GM10266 (cell line): ENCODE measurements around the gene RBX1.
A peak's percentile ranks its signal among the peaks of the same experiment; 100 is the strongest.

Experiments used
- DNase-seq: peaks from one replicate; pipeline ENCODE4 v3.0.0; 2012; ENCODE audit errors: extremely low spot score
- TF ChIP-seq, protein P1 (sequence below): IDR thresholded peaks from 2 replicates; pipeline ENCODE4 v1.5.1; 2012; ENCODE audit warnings: mild to moderate bottlenecking, low read depth; ENCODE audit not compliant: control insufficient read depth, insufficient read depth; ENCODE audit errors: missing control alignments

RBX1 gene

DNA sequence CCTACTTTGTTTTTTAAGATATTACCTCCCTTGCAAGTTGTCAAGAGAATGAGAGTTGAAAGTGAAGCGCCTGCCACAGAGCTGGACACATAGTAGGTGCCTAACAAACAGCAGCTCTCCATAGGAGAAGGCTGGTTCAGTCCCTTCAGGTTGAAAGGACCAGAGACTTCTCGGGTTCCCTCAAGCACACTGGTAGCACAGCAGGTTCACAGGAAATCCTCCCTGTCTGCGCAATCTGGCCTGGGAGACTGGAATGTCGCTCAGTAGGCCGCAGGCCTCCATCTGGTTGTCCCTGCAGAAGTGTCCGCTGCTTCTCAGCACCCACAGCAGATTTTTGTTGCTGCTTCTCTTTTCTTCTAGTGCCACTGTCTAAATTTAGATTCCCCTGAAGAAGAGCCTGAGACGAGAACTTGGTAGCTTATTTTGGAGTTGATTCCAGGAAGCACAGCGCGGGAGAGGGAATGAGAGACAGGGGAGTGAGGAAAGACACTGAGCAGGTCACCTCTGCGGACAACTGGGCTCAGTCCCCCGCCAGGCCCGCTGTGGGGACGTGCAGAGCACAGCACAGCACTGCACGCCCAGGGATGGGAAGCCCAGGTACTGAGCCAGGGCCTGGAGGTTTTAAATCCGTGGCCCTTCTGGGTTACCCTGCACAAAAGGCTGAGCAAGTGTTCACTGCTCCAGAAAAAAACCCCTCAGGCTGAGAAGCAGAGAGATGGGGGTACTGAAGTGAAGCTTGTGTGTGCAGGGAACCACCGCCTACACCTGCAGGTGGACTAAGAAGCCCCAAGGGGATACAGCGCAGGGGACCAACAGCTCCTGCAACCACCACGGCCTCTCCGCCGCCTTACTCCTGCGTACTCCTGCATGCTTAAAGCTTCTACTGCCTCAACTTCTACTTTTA, 31.6 kb downstream of the RBX1 start:
- peak; percentile 33 for DNase-seq
- TF ChIP-seq, protein P1, sequence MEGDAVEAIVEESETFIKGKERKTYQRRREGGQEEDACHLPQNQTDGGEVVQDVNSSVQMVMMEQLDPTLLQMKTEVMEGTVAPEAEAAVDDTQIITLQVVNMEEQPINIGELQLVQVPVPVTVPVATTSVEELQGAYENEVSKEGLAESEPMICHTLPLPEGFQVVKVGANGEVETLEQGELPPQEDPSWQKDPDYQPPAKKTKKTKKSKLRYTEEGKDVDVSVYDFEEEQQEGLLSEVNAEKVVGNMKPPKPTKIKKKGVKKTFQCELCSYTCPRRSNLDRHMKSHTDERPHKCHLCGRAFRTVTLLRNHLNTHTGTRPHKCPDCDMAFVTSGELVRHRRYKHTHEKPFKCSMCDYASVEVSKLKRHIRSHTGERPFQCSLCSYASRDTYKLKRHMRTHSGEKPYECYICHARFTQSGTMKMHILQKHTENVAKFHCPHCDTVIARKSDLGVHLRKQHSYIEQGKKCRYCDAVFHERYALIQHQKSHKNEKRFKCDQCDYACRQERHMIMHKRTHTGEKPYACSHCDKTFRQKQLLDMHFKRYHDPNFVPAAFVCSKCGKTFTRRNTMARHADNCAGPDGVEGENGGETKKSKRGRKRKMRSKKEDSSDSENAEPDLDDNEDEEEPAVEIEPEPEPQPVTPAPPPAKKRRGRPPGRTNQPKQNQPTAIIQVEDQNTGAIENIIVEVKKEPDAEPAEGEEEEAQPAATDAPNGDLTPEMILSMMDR = no peak

DNA sequence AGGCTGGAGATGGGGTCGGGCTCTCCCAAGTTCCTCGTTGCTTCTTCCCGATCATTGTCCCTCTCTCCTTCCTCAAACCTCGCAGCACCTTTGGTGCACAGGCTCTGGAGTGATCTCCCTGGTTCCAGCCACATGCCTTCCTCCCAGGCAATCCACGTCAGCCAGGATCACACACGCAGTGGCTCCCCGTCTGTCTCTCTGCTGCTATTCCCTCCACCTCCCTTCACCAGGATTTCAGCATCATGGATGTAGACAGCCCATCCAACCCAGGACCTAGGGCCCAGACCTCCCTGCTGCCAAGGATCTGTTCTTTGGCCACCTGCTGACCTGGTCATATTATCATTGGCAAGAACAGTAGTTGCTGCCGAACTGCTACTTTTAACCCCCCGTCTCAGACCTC, 40.1 kb downstream of the RBX1 start:
- TF ChIP-seq, protein P1 = no peak
- DNase-seq = no peak

DNA sequence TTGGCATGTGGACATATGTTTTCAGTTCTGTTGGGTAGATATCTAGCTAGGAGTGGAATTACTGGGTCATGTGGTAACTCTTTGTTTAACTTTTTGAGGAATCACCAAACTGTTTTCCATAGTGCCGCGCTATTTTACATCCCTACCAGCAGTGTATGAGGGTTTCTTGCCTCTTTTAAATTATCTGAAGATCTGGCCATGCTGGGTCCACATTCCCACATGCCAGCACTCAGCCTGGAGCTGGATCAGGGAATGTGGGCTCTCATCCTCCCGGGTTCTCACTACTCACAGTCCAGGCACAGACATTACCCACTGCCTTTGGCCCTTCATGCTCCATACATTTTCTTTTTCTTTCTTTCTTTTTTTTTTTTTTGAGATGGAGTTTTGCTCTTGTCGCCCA, 44.6 kb downstream of the RBX1 start:
- TF ChIP-seq, protein P1 = no peak
- no peak for DNase-seq

DNA sequence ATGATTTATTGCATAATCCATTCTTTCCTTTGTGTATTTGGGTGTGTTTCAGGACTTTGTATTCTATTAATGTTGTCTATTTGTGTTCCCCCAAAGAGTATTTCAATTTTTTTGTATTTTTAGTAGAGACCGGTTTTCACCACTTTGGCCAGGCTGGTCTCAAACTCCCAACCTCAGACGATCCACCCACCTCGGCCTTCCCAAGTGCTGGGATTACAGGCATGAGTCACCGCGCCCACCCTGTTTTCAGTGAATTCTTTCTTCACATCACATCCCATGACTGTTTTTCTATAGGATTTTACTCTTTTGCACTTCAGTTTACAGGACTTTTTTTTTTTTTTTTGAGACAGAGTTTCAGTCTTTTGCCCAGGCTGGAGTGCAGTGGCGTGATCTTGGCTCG, 46.3 kb downstream of the RBX1 start:
- DNase-seq = no peak
- TF ChIP-seq, protein P1 = no peak

DNA sequence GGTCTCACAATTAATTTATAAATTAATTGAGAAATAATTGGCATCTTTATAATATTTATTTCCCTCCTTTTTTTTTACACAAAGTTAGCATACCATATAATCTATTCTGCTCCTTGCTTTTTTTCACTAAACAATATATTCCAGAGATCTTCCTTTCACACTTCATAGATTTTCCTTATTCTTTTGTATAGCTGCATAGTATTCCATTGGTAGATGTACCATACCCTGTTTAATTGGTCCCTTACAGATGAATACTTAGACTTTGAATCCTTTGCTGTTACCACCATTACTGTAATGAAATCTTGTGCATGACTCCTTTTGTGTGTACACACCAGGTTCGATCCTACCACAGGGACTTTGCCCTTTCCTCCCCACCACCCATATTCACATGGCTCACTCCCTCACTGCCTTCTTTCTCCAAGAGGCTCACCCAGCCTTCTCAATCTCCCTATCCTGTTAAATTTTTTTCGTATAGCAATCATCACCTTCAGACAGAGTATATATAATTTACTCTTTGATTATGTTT, 48.9 kb downstream of the RBX1 start:
- no peak for DNase-seq
- TF ChIP-seq, protein P1 = no peak

DNA sequence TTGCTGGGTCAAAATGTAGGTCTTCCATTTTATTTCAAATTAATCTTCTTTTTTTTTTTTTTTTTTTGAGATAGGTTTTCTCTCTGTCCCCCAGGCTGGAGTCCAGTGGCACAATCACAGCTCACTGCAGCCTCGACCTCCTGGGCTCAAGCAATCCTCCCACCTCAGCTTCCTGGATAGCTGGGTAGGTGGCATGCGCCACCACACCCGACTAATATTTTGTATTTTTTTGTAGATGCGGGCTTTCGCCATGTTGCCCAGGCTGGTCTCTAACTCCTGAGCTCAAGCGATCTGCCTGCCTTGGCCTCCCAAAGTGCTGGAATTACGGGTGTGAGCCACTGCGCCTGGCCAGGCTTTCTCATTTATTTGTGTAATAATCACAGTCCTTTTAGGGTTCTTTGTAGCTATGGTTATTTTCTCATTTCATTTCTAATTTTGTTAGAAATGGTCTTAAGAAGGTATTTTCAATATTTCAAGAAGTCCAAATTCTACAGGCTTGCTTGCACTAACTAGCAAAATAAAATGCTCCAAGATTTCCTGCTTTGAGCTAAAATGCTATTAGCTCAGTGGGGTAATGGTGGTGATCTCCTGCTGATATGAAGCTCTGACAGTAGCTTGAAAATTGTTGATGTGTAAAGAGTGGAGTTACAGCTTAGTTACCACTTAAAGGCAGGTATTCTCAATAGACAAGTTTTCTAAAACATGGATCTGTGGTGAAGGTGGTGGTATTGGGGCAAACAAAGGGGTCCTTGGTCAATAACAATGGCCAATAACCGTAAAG, 50.0 kb downstream of the RBX1 start:
- no peak for DNase-seq
- TF ChIP-seq, protein P1 = no peak
